HCT116 (cell line): ENCODE results near the gene ATF5. TPM values are rescaled to one million over a fixed set of nuclear protein-coding genes. Genes with fewer than 3 reads are reported as not detected.

Experiments
- ATAC-seq: fragments of 200-7000 bp; cut with Tn5 transposase; 2 replicates; pipeline ENCODE4 v1.9.1; 2020; ENCODE audit warnings: mild to moderate bottlenecking, moderate library complexity
- BruUV-seq: library from RNA; stranded (reverse); fragments of 400-500 nt; replicated peaks from 2 replicates; lab custom pipeline; 2021; lab: Mats Ljungman, UMichigan
- CTCF ChIA-PET: fragments of 300-600 bp; sonication (Branson Sonifier 250); formaldehyde crosslinking; loops from one replicate; lab custom pipeline; 2021; ENCODE audit warnings: antibody characterized with exemption; lab: Charles Lee
- POLR2A ChIA-PET: fragments of 300-600, 350-600 bp; sonication (Branson Sonifier 250); formaldehyde crosslinking; loops from one replicate; lab custom pipeline; 2021; ENCODE audit warnings: antibody characterized with exemption; lab: Charles Lee
- RAD21 ChIA-PET, 2 experiments: fragments of 300-600 bp; sonication (Branson Sonifier 250); formaldehyde crosslinking; loops; one replicate each; lab custom pipeline; 2023; ENCODE audit warnings: low total read pairs in 2 of 2; ENCODE audit not compliant: uncharacterized antibody in 2 of 2, unreplicated experiment in 2 of 2, low non-redundant PET in 1 of 2; lab: Charles Lee
- DNase-seq: peaks from one replicate; pipeline ENCODE4 v3.0.0-alpha.2; 2010; ENCODE audit warnings: low read depth, low spot score
- H2AFZ ChIP-seq: fragments of 200-600 bp; shearing (Covaris generic), sonication (generic); 2 replicates; pipeline ENCODE4 v1.6.1; 2017; ENCODE audit warnings: low read depth, mixed run types, mixed read lengths, antibody characterized with exemption, low read length; ENCODE audit not compliant: poor library complexity, severe bottlenecking
- H3K27ac ChIP-seq: 2 replicates; pipeline ENCODE4 v1.5.1; 2012; ENCODE audit warnings: low read depth, low read length
- H3K27me3 ChIP-seq: fragments of 200-600 bp; sonication (generic); 2 replicates; pipeline ENCODE4 v1.6.1; 2016; ENCODE audit warnings: mixed run types, low read length, mixed read lengths; ENCODE audit not compliant: insufficient read depth
- H3K36me3 ChIP-seq, 2 experiments: fragments of 200-500 bp in 1 of 2; fragments of 200-600 bp in 1 of 2; sonication (Bioruptor generic) in 1 of 2; sonication (generic) in 1 of 2; 2 replicates each; pipeline versions ENCODE4 v1.5.1 to v1.6.1; 2014 to 2016; ENCODE audit warnings: low read length in 2 of 2, inconsistent platforms in 1 of 2, mixed read lengths in 1 of 2, mixed run types in 1 of 2; ENCODE audit not compliant: insufficient read depth in 2 of 2, control insufficient read depth in 1 of 2
- H3K4me1 ChIP-seq, 2 experiments: fragments of 200-600 bp in 1 of 2; sonication (generic) in 1 of 2; 2 replicates each; pipeline versions ENCODE4 v1.5.1 to v1.6.1; 2012 to 2017; ENCODE audit warnings: low read length in 2 of 2, inconsistent platforms in 1 of 2, mild to moderate bottlenecking in 1 of 2, mixed read lengths in 1 of 2, mixed run types in 1 of 2, moderate library complexity in 1 of 2; ENCODE audit not compliant: insufficient read depth in 2 of 2, control insufficient read depth in 1 of 2
- H3K4me2 ChIP-seq: fragments of 200-600 bp; sonication (generic); 2 replicates; pipeline ENCODE4 v1.6.1; 2017; ENCODE audit warnings: mixed run types, low read length, mixed read lengths
- H3K4me3 ChIP-seq, 2 experiments: fragments of 200-600 bp in 1 of 2; sonication (generic) in 1 of 2; replicated peaks in 1 of 2; 2 replicates each; pipeline ENCODE4 v1.5.1; 2011 to 2016; ENCODE audit warnings: low read length in 2 of 2, control low read depth in 1 of 2, low read depth in 1 of 2, mild to moderate bottlenecking in 1 of 2, mixed read lengths in 1 of 2, mixed run types in 1 of 2
- H3K79me2 ChIP-seq: fragments of 200-600 bp; sonication (generic); 2 replicates; pipeline ENCODE4 v1.6.1; 2017; ENCODE audit warnings: mild to moderate bottlenecking, mixed run types, low read length, moderate library complexity, mixed read lengths; ENCODE audit not compliant: insufficient read depth
- H3K9ac ChIP-seq: fragments of 200-600 bp; sonication (generic); 2 replicates; pipeline ENCODE4 v1.6.1; 2016; ENCODE audit warnings: low read length, mixed read lengths
- H3K9me2 ChIP-seq: fragments of 200-600 bp; sonication (generic), shearing (Covaris generic); 2 replicates; pipeline ENCODE4 v1.6.1; 2017; ENCODE audit warnings: mixed run types, mild to moderate bottlenecking, moderate library complexity; ENCODE audit not compliant: insufficient read depth
- H3K9me3 ChIP-seq, 2 experiments: fragments of 200-500 bp in 1 of 2; fragments of 200-600 bp in 1 of 2; sonication (Bioruptor generic) in 1 of 2; sonication (generic) in 1 of 2; 2 replicates each; pipeline ENCODE4 v1.6.1; 2014 to 2017; ENCODE audit warnings: low read length in 2 of 2, mixed read lengths in 2 of 2, inconsistent platforms in 1 of 2, low read depth in 1 of 2, mild to moderate bottlenecking in 1 of 2, mixed run types in 1 of 2, moderate library complexity in 1 of 2; ENCODE audit not compliant: control insufficient read depth in 1 of 2, insufficient read depth in 1 of 2
- H4K20me1 ChIP-seq: fragments of 200-600 bp; sonication (generic), shearing (Covaris generic); 2 replicates; pipeline ENCODE4 v1.6.1; 2017; ENCODE audit warnings: mixed run types, mild to moderate bottlenecking, moderate library complexity; ENCODE audit not compliant: insufficient read depth
- CBX3 ChIP-seq: IDR thresholded peaks from 2 replicates; pipeline ENCODE4 v1.6.1; 2012; ENCODE audit warnings: low read depth
- CTCF ChIP-seq, 3 experiments: fragments of 200-600 bp in 1 of 3; sonication (generic) in 1 of 3; IDR thresholded peaks in 2 of 3; conservative IDR thresholded peaks in 1 of 3; 2 replicates each; pipeline ENCODE4 v1.5.1; 2012 to 2017; ENCODE audit warnings: low read depth in 2 of 3, low read length in 2 of 3, antibody characterized with exemption in 1 of 3, borderline replicate concordance in 1 of 3, control low read depth in 1 of 3, mild to moderate bottlenecking in 1 of 3, mixed read lengths in 1 of 3, mixed run types in 1 of 3, moderate library complexity in 1 of 3; ENCODE audit not compliant: insufficient read depth in 1 of 3
- EGR1 ChIP-seq: IDR thresholded peaks from 2 replicates; pipeline ENCODE4 v1.6.1; 2012; ENCODE audit warnings: low read depth
- ELF1 ChIP-seq: IDR thresholded peaks from 2 replicates; pipeline ENCODE4 v1.6.1; 2012; ENCODE audit warnings: low read depth, borderline replicate concordance
- EZH2 ChIP-seq: fragments of 200-600 bp; sonication (generic); IDR thresholded peaks from 2 replicates; pipeline ENCODE4 v1.6.1; 2017; ENCODE audit warnings: antibody characterized with exemption, mixed run types
- EZH2phosphoT487 ChIP-seq: fragments of 200-600 bp; IDR thresholded peaks from 2 replicates; pipeline ENCODE4 v1.6.1; 2018; ENCODE audit warnings: antibody characterized with exemption, borderline replicate concordance
- FOSL1 ChIP-seq: IDR thresholded peaks from 2 replicates; pipeline ENCODE4 v1.6.1; 2012; ENCODE audit warnings: low read depth
- MAX ChIP-seq: IDR thresholded peaks from 2 replicates; pipeline ENCODE4 v1.6.1; 2012
- POLR2A ChIP-seq: IDR thresholded peaks from 2 replicates; pipeline ENCODE4 v1.7.0; 2011; ENCODE audit warnings: borderline replicate concordance; ENCODE audit not compliant: insufficient read depth, insufficient read length; ENCODE audit errors: extremely low read depth
- POLR2AphosphoS5 ChIP-seq: IDR thresholded peaks from 2 replicates; pipeline ENCODE4 v1.6.1; 2011; ENCODE audit warnings: mild to moderate bottlenecking, low read depth, low read length, moderate library complexity
- RAD21 ChIP-seq: IDR thresholded peaks from 2 replicates; pipeline ENCODE4 v1.6.1; 2012; ENCODE audit warnings: low read depth, mild to moderate bottlenecking
- REST ChIP-seq: IDR thresholded peaks from 2 replicates; pipeline ENCODE4 v1.6.1; 2012; ENCODE audit warnings: low read depth
- SP1 ChIP-seq: IDR thresholded peaks from 2 replicates; pipeline ENCODE4 v1.6.1; 2012; ENCODE audit warnings: low read depth
- SRF ChIP-seq: IDR thresholded peaks from 2 replicates; pipeline ENCODE4 v1.6.1; 2012; ENCODE audit warnings: low read depth
- TCF7L2 ChIP-seq: IDR thresholded peaks from 2 replicates; pipeline ENCODE4 v1.7.0; 2011; ENCODE audit warnings: borderline replicate concordance, inconsistent platforms; ENCODE audit not compliant: insufficient read depth, insufficient read length; ENCODE audit errors: extremely low read depth
- ZBTB33 ChIP-seq: IDR thresholded peaks from 2 replicates; pipeline ENCODE4 v1.6.1; 2011; ENCODE audit warnings: mild to moderate bottlenecking, low read length, moderate library complexity; ENCODE audit not compliant: insufficient replicate concordance; ENCODE audit errors: extremely low read depth
- ZNF274 ChIP-seq: fragments of 200-500 bp; sonication (Bioruptor generic); IDR thresholded peaks from 2 replicates; pipeline ENCODE4 v1.6.1; 2014; ENCODE audit warnings: mild to moderate bottlenecking, low read depth, low read length, inconsistent platforms
- intact Hi-C: fragments of 100-400 bp; cut with micrococcal nuclease; formaldehyde crosslinking; loops from 2 replicates; pipeline ENCODE4 v1.10.0; 2022
- total RNA-seq: library from RNA; stranded (reverse); gene quantifications from one replicate; pipeline ENCODE4 v1.2.1, GENCODE V29; 2021; ENCODE audit not compliant: unreplicated experiment

Gene ATF5
- total RNA-seq, 1 experiment from 2014 or later: 28.2 TPM

GRCh38 chr19:49913720-49914119, 15.3 kb upstream of the ATF5 start:
- Histone ChIP-seq H4K20me1 (no peaks in the 10 kb centered on the region), H3K79me2 (peaks cover 94% of the 10 kb centered on the region), H3K9me3 (no peaks in the 10 kb centered on the region), H3K4me1 (no peaks in the 10 kb centered on the region), H3K27me3 (no peaks in the 10 kb centered on the region)
- no peak for ATAC-seq
- no TSS peak for BruUV-seq
- TF ChIP-seq TCF7L2 (no peak), REST (no peak), EZH2phosphoT487 (no peak), EGR1 (no peak), ELF1 (no peak), SRF (no peak), RAD21 (no peak), CBX3 (no peak), POLR2A (no peak), FOSL1 (no peak), POLR2AphosphoS5 (no peak), ZNF274 (no peak), ZBTB33 (no peak), CTCF (IDR thresholded peaks at IDR 0.05 in 2 of 3, conservative IDR thresholded peaks at IDR 0.05 in 1 of 3; ENCODE audit: borderline replicate concordance in 1 of 3, insufficient read depth in 1 of 3, low read depth in 2 of 3, low read length in 2 of 3) (no peak), MAX (no peak), EZH2 (no peak), SP1 (no peak)
- TF ChIP-seq, all 23 proteins: peak for 0
- H3K4me2 ChIP-seq: no peak overlapping the region
- RAD21 ChIA-PET: no interaction called here
- POLR2A ChIA-PET: no interaction called here
- H3K9me2 ChIP-seq: no peaks in the 10 kb centered on the region
- CTCF ChIA-PET: no interaction called here
- no peak overlapping the region for H3K27ac ChIP-seq
- H3K9ac ChIP-seq: no peak overlapping the region
- peaks cover 39 to 55% of the 10 kb centered on the region in 2 experiments for H3K36me3 ChIP-seq
- no peak for DNase-seq
- no peak overlapping the region for H3K4me3 ChIP-seq
- H2AFZ ChIP-seq: no peak overlapping the region
- intact Hi-C loops: no loop called here
